AG09319 (cell line): ENCODE data around the gene PDE4D.

Experiments used
- DNase-seq: peaks from one replicate; pipeline ENCODE4 v3.0.0-alpha.2; 2010; ENCODE audit warnings: low read depth; ENCODE audit errors: extremely low read depth
- TF ChIP-seq, protein P1 (sequence below): IDR thresholded peaks from 2 replicates; pipeline ENCODE4 v1.5.1; 2011; ENCODE audit warnings: low read depth, mild to moderate bottlenecking, inconsistent platforms, low read length, moderate library complexity

Gene PDE4D

GRCh38 chr5:59287361-59287760 lies 606.2 kb downstream of the PDE4D start:
- no peak for DNase-seq
- TF ChIP-seq, protein P1, sequence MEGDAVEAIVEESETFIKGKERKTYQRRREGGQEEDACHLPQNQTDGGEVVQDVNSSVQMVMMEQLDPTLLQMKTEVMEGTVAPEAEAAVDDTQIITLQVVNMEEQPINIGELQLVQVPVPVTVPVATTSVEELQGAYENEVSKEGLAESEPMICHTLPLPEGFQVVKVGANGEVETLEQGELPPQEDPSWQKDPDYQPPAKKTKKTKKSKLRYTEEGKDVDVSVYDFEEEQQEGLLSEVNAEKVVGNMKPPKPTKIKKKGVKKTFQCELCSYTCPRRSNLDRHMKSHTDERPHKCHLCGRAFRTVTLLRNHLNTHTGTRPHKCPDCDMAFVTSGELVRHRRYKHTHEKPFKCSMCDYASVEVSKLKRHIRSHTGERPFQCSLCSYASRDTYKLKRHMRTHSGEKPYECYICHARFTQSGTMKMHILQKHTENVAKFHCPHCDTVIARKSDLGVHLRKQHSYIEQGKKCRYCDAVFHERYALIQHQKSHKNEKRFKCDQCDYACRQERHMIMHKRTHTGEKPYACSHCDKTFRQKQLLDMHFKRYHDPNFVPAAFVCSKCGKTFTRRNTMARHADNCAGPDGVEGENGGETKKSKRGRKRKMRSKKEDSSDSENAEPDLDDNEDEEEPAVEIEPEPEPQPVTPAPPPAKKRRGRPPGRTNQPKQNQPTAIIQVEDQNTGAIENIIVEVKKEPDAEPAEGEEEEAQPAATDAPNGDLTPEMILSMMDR = no peak

DNA sequence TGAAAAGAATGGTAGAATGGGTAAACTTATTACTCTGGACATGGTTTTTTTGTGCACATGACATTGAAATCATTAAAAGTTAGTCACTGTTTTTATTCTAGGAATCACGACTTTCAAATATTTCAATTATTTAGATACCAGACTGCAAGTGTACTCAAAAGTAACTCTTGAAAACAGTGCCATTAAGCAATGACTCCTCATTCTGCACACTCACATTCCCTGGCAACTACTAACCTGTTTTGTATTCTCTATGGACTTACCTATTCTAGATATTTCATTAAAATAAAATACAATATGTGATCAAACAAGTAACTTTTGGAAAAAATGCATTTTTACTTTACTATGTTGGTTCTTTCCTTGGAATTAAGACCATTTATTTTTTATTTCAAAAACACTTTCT lies 607.0 kb downstream of the PDE4D start:
- no peak for DNase-seq
- TF ChIP-seq, protein P1 = no peak

- TF ChIP-seq, protein P1 = no peak
- DNase-seq = no peak
These were observed 608.1 kb downstream of the PDE4D start for GRCh38 chr5:59285300-59286016.

GRCh38 chr5:59282726-59283125 lies 610.8 kb downstream of the PDE4D start:
- TF ChIP-seq, protein P1 = no peak
- no peak for DNase-seq

DNA sequence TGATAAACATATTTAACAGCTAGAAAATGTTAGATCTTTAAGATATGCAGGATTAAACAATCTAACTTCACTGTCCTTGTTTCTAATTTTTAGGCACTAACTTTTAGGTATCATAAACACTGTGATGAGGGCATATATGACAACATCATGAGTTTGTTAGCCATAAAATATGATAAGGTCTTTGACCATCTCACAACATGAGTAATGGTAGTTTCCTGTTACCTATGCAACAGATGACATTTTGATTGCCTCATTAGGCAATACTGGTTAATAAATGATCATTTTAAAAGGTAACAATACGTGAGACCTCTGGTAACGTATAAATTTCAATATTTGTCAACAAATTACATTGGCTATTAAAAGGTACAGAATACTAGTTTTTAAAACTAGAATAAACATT lies 613.5 kb downstream of the PDE4D start:
- TF ChIP-seq, protein P1 = no peak

DNA sequence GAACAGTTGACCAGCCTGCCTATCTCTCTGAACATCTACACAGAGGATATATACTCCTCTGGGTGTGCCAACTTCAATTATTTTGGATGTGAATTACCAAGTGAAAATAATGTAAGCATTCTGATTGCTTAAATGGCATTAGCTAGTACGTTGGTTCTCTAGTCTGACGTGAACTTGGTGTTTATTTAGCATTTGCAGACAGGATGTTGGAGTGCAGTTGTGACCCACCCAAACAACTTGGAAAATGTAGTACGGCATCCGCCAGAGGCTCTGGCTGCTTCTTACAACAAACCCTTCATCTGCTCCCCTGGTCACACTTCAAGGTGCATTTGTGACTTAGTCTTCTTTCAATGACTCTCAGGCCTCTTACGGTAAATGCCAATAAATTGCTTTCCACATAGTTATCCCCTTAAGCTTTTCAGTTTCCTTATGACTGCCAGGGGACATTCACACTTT lies 616.6 kb downstream of the PDE4D start:
- TF ChIP-seq, protein P1 = no peak
- DNase-seq = no peak

More for the DNA sequence above, 613.5 kb downstream of the PDE4D start:
- no peak for DNase-seq

DNA sequence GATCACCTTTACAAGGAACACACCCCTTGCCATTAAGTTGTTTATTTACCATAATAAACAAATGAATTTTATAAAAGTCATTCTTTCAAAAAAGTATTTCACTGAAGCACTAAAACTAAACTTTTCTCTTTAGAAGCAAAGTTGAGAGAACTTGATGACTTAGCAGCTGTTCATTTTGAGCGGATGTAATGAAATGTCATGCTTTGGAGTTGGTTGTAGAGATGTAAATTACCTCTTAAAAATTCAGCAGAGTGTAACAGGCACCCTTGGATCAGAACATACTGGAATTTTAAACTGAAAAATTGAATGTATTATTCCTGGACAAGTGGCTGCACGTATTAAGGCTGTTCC lies 617.2 kb downstream of the PDE4D start:
- TF ChIP-seq, protein P1 = no peak
- DNase-seq = no peak
